ENCODE measurements around the gene KRTAP27-1. TPM values are rescaled to one million over a fixed set of nuclear protein-coding genes. Genes with fewer than 3 reads are reported as not detected.

Gene KRTAP27-1
- total RNA-seq, 4 donors from 2014 or later, result not detected

DNA sequence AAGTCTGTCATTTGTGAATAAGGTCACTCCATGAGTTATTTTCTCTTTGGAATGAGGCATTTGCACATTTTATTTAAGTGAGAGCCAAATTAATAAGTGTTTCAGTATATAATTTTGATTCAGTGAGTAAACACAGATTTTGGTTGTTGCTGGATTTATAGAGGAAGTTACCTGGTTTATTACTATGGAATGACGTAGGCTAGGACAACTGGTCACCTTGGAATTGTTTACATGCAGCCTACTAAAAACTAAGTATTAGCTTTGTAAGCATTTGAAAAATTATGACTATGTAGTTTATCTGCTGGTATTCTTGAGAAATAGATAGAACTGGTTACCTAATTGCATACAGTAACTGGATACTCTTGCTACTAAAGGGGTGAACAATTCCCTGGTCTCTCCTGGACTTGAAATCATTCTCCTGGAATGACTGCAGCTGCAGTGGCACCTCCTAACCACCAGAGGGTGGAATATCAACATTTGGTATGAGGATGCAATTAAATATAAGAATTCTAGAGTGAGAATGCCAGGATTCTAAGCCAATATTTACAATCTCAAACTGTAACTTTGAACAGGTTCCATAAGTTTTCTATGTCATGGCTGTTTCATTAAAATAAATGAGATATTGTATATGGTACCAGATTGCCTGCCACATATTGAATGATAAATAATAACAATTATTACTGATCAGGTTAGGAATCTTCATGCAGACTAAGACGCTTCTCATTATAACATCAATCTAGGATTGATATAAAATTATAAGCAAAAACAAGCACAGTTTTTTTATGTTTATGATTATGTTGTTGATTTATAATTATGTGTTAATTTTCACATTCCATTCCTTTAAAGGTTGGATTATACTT is 3.5 kb upstream of the KRTAP27-1 start:
- 91% methylated on average over 2 of the region's 2 CpGs for WGBS
- TF ChIP-seq POLR2A (IDR thresholded peaks at IDR 0.05; ENCODE audit: low read depth) (no peak), CTCF (IDR thresholded peaks at IDR 0.05) (peak; percentile 56 to 81 (median 68)), EP300 (IDR thresholded peaks at IDR 0.05) (no peak), POLR2AphosphoS5 (IDR thresholded peaks at IDR 0.05) (no peak)
- DNase-seq (ENCODE audit: extremely low spot score), result no peak
- intact Hi-C loops (cut with DNase I), result loop anchor here (5.0 kb wide), 1 partner anchor 746 kb away; no protein-coding TSS in a partner anchor
- Histone ChIP-seq H3K27ac (replicated peaks in 1 of 4) (no peak overlapping the region), H3K4me3 (no peak overlapping the region), H3K36me3 (no peaks in the 10 kb centered on the region), H3K27me3 (no peaks in the 10 kb centered on the region), H3K4me1 (no peaks in the 10 kb centered on the region), H3K9me3 (no peaks in the 10 kb centered on the region)

DNA sequence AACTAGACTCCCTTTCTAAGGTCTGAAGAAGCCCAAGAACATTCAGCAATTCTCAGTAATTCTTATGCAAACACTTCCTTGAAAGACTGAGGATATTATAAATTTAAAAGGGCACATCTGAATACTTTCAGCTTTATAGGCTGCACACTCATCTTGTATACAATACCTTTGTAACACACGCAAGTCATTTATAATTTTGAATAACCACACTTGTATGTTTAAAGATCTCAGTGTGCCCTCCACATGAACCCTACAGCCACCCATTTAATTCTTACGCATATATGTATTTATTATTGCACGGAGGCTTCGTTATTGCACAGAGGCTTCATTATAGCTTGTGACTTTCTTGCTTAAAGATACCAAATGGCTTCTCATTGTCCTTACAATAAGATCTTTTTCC is 1.2 kb upstream of the KRTAP27-1 start:
- Histone ChIP-seq H3K9me3 (no peaks in the 10 kb centered on the region), H3K27ac (replicated peaks in 1 of 4) (no peak overlapping the region), H3K36me3 (no peaks in the 10 kb centered on the region), H3K4me1 (no peaks in the 10 kb centered on the region), H3K4me3 (no peak overlapping the region), H3K27me3 (no peaks in the 10 kb centered on the region)
- no peak for DNase-seq (ENCODE audit: extremely low spot score)
- WGBS, result 60% methylated on average over 4 of the region's 4 CpGs
- TF ChIP-seq POLR2AphosphoS5 (IDR thresholded peaks at IDR 0.05) (no peak), EP300 (IDR thresholded peaks at IDR 0.05) (no peak), CTCF (IDR thresholded peaks at IDR 0.05) (no peak), POLR2A (IDR thresholded peaks at IDR 0.05; ENCODE audit: low read depth) (no peak)
- intact Hi-C loops (cut with DNase I), result no loop called here

GRCh38 chr21:30337772-30338171 is 278 bp upstream of the KRTAP27-1 start:
- no peak overlapping the region for H3K27ac ChIP-seq (replicated peaks in 1 of 4)
- intact Hi-C loops (cut with DNase I), result no loop called here
- DNase-seq (ENCODE audit: extremely low spot score), result no peak
- no peak overlapping the region for H3K4me3 ChIP-seq
- no peaks in the 10 kb centered on the region for H3K27me3 ChIP-seq
- no peak for TF ChIP-seq CTCF (IDR thresholded peaks at IDR 0.05)
- TF ChIP-seq POLR2A (IDR thresholded peaks at IDR 0.05; ENCODE audit: low read depth), result no peak
- no peak for TF ChIP-seq EP300 (IDR thresholded peaks at IDR 0.05)
- no peak for TF ChIP-seq POLR2AphosphoS5 (IDR thresholded peaks at IDR 0.05)
- H3K9me3 ChIP-seq, result no peaks in the 10 kb centered on the region
- H3K4me1 ChIP-seq, result no peaks in the 10 kb centered on the region
- no peaks in the 10 kb centered on the region for H3K36me3 ChIP-seq

GRCh38 chr21:30336596-30336995 is 898 bp downstream of the KRTAP27-1 start:
- DNase-seq (ENCODE audit: extremely low spot score), result no peak
- Histone ChIP-seq H3K9me3 (no peaks in the 10 kb centered on the region), H3K36me3 (no peaks in the 10 kb centered on the region), H3K27ac (replicated peaks in 1 of 4) (no peak overlapping the region), H3K27me3 (no peaks in the 10 kb centered on the region), H3K4me3 (no peak overlapping the region), H3K4me1 (no peaks in the 10 kb centered on the region)
- WGBS, result 50% methylated on average over 2 of the region's 2 CpGs
- intact Hi-C loops (cut with DNase I), result no loop called here
- TF ChIP-seq POLR2A (IDR thresholded peaks at IDR 0.05; ENCODE audit: low read depth) (no peak), EP300 (IDR thresholded peaks at IDR 0.05) (no peak), POLR2AphosphoS5 (IDR thresholded peaks at IDR 0.05) (no peak), CTCF (IDR thresholded peaks at IDR 0.05) (no peak)
